GM10847 (cell line): Measurements from ENCODE around the gene PCDHA10.

ENCODE experiments used
- POLR2A ChIP-seq: IDR thresholded peaks from 2 replicates; pipeline ENCODE4 v1.6.1; 2011; ENCODE audit not compliant: insufficient read length; ENCODE audit errors: extremely low read depth

PCDHA10 gene

DNA sequence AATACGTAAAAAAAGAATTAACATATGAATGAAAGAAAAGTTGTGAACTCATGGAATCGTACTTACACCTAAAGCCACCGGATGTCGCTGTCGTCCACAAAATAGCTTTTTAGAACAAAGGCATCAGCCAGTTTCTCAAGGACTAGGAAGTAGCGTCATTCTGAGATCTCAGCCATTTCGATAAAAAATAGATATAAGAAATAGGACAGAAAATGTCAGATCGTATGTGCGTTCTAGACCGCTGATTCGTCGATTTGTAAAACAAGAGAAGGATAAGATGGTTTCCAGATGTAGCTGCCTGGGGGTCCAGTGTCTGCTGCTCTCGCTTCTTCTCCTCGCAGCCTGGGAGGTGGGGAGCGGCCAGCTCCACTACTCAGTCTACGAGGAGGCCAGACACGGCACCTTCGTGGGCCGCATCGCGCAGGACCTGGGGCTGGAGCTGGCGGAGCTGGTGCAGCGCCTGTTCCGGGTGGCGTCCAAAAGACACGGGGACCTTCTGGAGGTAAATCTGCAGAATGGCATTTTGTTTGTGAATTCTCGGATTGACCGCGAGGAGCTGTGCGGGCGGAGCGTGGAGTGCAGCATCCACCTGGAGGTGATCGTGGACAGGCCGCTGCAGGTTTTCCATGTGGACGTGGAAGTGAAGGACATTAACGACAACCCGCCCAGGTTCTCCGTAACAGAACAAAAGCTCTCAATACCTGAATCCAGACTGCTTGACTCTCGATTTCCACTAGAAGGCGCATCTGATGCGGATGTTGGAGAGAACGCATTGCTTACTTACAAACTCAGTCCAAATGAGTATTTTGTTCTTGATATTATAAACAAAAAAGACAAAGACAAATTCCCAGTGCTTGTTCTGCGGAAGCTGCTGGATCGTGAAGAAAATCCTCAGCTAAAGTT lies at the start of gene PCDHA10:
PCDHA10 (plus strand) TSS at position 126 of the 903 bp plus-strand sequence; CDS start at position 278, 152 bp downstream.
- no peak for TF ChIP-seq POLR2A

DNA sequence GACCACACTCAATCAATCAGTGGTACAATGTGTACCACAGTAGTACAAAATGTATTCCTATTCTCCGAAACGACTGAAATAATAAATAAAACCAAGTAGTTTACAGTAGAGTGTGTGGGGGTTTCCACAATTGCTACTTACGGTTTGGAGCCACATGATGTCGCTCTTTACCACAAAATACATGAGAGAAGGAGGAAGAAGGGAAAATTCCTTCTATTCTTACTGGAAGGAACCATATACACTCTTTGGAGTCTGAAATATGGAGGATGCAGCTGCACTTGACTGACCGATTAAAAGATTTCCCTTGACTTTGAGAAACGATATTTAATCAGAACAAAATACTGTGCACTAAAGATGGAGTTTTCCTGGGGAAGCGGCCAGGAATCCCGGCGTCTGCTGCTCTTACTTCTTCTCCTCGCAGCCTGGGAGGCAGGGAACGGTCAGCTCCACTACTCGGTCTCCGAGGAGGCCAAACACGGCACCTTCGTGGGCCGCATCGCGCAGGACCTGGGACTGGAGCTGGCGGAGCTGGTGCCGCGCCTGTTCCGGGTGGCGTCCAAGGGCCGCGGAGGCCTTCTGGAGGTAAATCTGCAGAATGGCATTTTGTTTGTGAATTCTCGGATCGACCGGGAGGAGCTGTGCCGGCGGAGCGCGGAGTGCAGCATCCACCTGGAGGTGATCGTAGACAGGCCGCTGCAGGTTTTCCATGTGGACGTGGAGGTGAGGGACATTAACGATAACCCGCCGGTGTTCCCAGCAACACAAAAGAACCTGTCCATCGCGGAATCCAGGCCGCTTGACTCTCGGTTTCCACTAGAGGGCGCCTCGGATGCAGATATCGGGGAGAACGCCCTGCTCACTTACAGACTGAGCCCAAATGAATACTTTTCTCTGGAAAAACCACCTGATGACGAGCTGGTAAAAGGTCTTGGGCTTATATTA lies 48.6 kb upstream of the PCDHA10 start, which contains the start of gene PCDHA4:
PCDHA4 (plus strand) TSS at position 235 of the 942 bp plus-strand sequence.
- TF ChIP-seq POLR2A: no peak

DNA sequence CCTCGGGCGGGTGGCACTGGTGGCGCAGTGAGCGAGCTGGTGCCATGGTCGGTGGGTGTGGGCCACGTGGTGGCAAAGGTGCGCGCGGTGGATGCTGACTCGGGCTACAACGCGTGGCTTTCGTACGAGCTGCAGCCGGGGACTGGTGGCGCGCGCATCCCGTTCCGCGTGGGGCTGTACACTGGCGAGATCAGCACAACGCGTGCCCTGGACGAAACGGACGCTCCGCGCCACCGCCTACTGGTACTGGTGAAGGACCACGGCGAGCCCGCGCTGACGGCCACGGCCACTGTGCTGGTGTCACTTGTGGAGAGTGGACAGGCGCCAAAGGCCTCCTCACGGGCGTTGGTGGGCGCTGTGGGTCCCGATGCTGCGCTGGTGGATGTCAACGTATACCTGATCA lies 46.8 kb upstream of the PCDHA10 start:
- no peak for TF ChIP-seq POLR2A

GRCh38 chr5:140821375-140822280 lies 34.1 kb upstream of the PCDHA10 start, which contains the start of gene PCDHA5:
Gene PCDHA5, plus strand, starts transcription at chr5:140821613.
- TF ChIP-seq POLR2A: no peak

DNA sequence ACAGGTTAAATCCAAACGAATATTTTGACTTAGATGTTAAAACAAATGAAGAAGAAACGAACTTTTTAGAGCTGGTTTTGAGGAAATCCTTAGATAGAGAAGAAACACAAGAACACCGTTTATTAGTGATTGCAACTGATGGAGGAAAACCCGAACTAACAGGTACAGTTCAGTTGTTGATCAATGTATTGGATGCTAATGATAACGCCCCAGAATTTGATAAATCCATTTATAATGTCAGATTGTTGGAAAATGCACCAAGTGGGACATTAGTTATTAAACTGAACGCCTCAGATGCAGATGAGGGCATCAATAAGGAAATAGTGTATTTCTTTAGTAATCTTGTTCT lies 33.4 kb upstream of the PCDHA10 start:
- TF ChIP-seq POLR2A: no peak

DNA sequence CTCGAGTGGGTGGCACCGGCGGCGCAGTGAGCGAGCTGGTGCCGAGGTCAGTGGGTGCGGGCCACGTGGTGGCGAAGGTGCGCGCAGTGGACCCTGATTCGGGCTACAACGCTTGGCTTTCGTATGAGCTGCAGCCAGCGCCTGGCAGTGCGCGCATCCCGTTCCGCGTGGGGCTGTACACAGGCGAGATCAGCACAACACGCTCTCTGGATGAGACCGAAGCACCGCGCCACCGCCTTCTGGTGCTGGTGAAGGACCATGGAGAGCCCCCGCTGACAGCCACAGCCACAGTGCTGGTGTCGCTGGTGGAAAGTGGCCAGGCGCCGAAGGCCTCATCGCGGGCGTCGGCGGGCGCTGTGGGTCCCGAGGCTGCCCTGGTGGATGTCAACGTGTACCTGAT lies 32.2 kb upstream of the PCDHA10 start:
- no peak for TF ChIP-seq POLR2A

- no peak for TF ChIP-seq POLR2A
These were observed 27.9 kb upstream of the PCDHA10 start, which contains the start of gene PCDHA6 for GRCh38 chr5:140827704-140828361. Gene PCDHA6, plus strand, starts transcription at chr5:140827960. Its CDS starts 132 bp downstream, at chr5:140828092.

GRCh38 chr5:140828362-140828737 lies 27.3 kb upstream of the PCDHA10 start:
- no peak for TF ChIP-seq POLR2A

GRCh38 chr5:140833993-140834392 lies 21.7 kb upstream of the PCDHA10 start, which contains the start of gene PCDHA7:
Gene PCDHA7, plus strand, starts transcription at chr5:140834269. Its CDS starts 115 bp downstream, at chr5:140834384.
- TF ChIP-seq POLR2A: no peak

DNA sequence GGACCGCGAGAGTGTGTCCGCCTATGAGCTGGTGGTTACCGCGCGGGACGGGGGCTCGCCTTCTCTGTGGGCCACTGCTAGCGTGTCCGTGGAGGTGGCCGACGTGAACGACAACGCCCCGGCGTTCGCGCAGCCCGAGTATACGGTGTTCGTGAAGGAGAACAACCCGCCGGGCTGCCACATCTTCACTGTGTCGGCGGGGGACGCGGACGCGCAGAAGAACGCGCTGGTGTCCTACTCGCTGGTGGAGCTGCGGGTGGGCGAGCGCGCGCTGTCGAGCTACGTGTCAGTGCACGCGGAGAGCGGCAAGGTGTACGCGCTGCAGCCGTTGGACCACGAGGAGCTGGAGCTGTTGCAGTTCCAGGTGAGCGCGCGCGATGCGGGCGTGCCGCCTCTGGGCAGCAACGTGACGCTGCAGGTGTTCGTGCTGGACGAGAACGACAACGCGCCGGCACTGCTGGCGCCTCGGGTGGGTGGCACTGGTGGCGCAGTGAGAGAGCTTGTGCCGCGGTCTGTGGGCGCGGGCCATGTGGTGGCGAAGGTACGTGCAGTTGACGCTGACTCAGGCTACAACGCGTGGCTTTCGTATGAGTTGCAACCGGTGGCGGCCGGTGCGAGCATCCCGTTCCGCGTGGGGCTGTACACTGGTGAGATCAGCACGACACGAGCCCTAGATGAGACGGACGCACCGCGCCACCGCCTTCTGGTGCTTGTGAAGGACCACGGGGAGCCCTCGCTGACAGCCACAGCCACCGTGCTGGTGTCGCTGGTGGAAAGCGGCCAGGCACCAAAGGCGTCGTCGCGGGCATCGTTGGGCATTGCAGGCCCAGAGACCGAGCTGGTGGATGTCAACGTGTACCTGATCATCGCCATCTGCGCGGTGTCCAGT lies 19.8 kb upstream of the PCDHA10 start:
- no peak for TF ChIP-seq POLR2A

GRCh38 chr5:140840978-140841962 lies 14.4 kb upstream of the PCDHA10 start, which contains the start of gene PCDHA8:
Gene PCDHA8, plus strand, starts transcription at chr5:140841187. Its CDS starts 135 bp downstream, at chr5:140841322.
- no peak for TF ChIP-seq POLR2A
